Smooth muscle cell (in vitro differentiated cells): Measurements from ENCODE around the gene CEND1. TPM values are rescaled to one million over a fixed set of nuclear protein-coding genes. Genes with fewer than 3 reads are reported as not detected.

Source experiments
- DNase-seq: peaks from one replicate; lab custom pipeline; 2025; ENCODE audit not compliant: unreplicated experiment; lab: John Stamatoyannopoulos, UW
- H2AFZ ChIP-seq: fragments of 200-600 bp; sonication (generic); 2 replicates; pipeline ENCODE4 v1.6.0; 2016; ENCODE audit warnings: antibody characterized with exemption, low read depth, mild to moderate bottlenecking
- H3F3A ChIP-seq: fragments of 200-600 bp; sonication (generic); 2 replicates; pipeline ENCODE4 v1.6.0; 2017; ENCODE audit warnings: antibody characterized with exemption, low read depth
- H3K27ac ChIP-seq: fragments of 200-600 bp; sonication (generic); 2 replicates; pipeline ENCODE4 v1.5.1; 2016; ENCODE audit warnings: low read depth, mild to moderate bottlenecking
- H3K27me3 ChIP-seq: fragments of 200-600 bp; sonication (generic); 2 replicates; pipeline ENCODE4 v1.6.1; 2016; ENCODE audit warnings: low read depth, mild to moderate bottlenecking
- H3K36me3 ChIP-seq: fragments of 200-600 bp; sonication (generic); 2 replicates; pipeline ENCODE4 v1.5.1; 2016; ENCODE audit warnings: low read depth
- H3K4me1 ChIP-seq: fragments of 200-600 bp; sonication (generic); 2 replicates; pipeline ENCODE4 v1.5.1; 2016; ENCODE audit warnings: low read depth
- H3K4me2 ChIP-seq: fragments of 200-600 bp; sonication (generic); 2 replicates; pipeline ENCODE4 v1.6.0; 2016; ENCODE audit warnings: mild to moderate bottlenecking
- H3K4me3 ChIP-seq: fragments of 200-600 bp; sonication (generic); 2 replicates; pipeline ENCODE4 v1.5.1; 2016; ENCODE audit warnings: mild to moderate bottlenecking
- H3K79me2 ChIP-seq: fragments of 200-600 bp; sonication (generic); 2 replicates; pipeline ENCODE4 v1.6.0; 2016; ENCODE audit warnings: low read depth, mild to moderate bottlenecking
- H3K9ac ChIP-seq: fragments of 200-600 bp; sonication (generic); 2 replicates; pipeline ENCODE4 v1.6.0; 2016; ENCODE audit warnings: low read depth
- H3K9me3 ChIP-seq: fragments of 200-600 bp; sonication (generic); replicated peaks from 2 replicates; pipeline ENCODE4 v1.5.1; 2016; ENCODE audit warnings: low read depth
- H4K20me1 ChIP-seq: fragments of 200-600 bp; sonication (generic); 2 replicates; pipeline ENCODE4 v1.6.0; 2016; ENCODE audit warnings: low read depth
- CTCF ChIP-seq: fragments of 200-600 bp; sonication (generic); IDR thresholded peaks from 2 replicates; pipeline ENCODE4 v1.5.1; 2017; ENCODE audit warnings: borderline replicate concordance, mild to moderate bottlenecking, antibody characterized with exemption; ENCODE audit not compliant: insufficient read depth, poor library complexity, severe bottlenecking
- WGBS: methylation state at CpG from one replicate; pipeline ENCODE4 v1.1.7; 2016; ENCODE audit warnings: low lambda C conversion rate; 5-methylcytosine and 5-hydroxymethylcytosine counted together
- polyA plus RNA-seq: library from polyadenylated mRNA; unstranded; fragments of >200 nt; fragmentation: Nextera tagmentation; extraction: Ambion mirVana; gene quantifications from 2 replicates; pipeline ENCODE4 v1.2.1, GENCODE V29; 2016
- total RNA-seq: library from RNA; depleted of rRNA; stranded (reverse); fragments of >200 nt; gene quantifications from 2 replicates; pipeline ENCODE4 v1.2.3, GENCODE V29; 2014

CEND1 gene
- total and polyA plus RNA-seq, 2 experiments from 2014 or later, result 0.13 TPM; not detected in 1

- Histone ChIP-seq H3K4me2 (no peak overlapping the region), H3K4me3 (no peak overlapping the region), H3K9me3 (no peaks in the 10 kb centered on the region), H3K36me3 (no peaks in the 10 kb centered on the region), H3K4me1 (peaks cover 11% of the 10 kb centered on the region), H3K27ac (no peak overlapping the region), H2AFZ (no peak overlapping the region), H4K20me1 (peaks cover 35% of the 10 kb centered on the region), H3K27me3 (no peaks in the 10 kb centered on the region), H3F3A (peaks cover 11% of the 10 kb centered on the region), H3K79me2 (peaks cover 26% of the 10 kb centered on the region), H3K9ac (no peak overlapping the region)
- TF ChIP-seq CTCF, result no peak
- WGBS, result 95% methylated on average over 9 of the region's 9 CpGs
- DNase-seq, result no peak
Measured at GRCh38 chr11:813456-814096, 23.7 kb upstream of the CEND1 start.

GRCh38 chr11:813072-813455 lies 23.2 kb upstream of the CEND1 start:
- Histone ChIP-seq H3K4me3 (no peak overlapping the region), H3K9me3 (no peaks in the 10 kb centered on the region), H3K9ac (no peak overlapping the region), H3F3A (peaks cover 11% of the 10 kb centered on the region), H3K4me2 (no peak overlapping the region), H3K36me3 (no peaks in the 10 kb centered on the region), H3K79me2 (peaks cover 31% of the 10 kb centered on the region), H2AFZ (no peak overlapping the region), H3K27me3 (no peaks in the 10 kb centered on the region), H4K20me1 (peaks cover 35% of the 10 kb centered on the region), H3K4me1 (peaks cover 15% of the 10 kb centered on the region), H3K27ac (no peak overlapping the region)
- WGBS, result 100% methylated on average over 6 of the region's 6 CpGs
- DNase-seq, result no peak
- no peak for TF ChIP-seq CTCF

- Histone ChIP-seq H2AFZ (no peak overlapping the region), H4K20me1 (peaks cover 35% of the 10 kb centered on the region), H3F3A (peaks cover 11% of the 10 kb centered on the region), H3K79me2 (peaks cover 38% of the 10 kb centered on the region), H3K4me3 (no peak overlapping the region), H3K4me2 (no peak overlapping the region), H3K27me3 (no peaks in the 10 kb centered on the region), H3K9me3 (no peaks in the 10 kb centered on the region), H3K4me1 (peaks cover 15% of the 10 kb centered on the region), H3K36me3 (no peaks in the 10 kb centered on the region), H3K9ac (no peak overlapping the region), H3K27ac (no peak overlapping the region)
- DNase-seq, result no peak
- no peak for TF ChIP-seq CTCF
- WGBS, result 95% methylated on average over 3 of the region's 3 CpGs
Measured at GRCh38 chr11:812390-812789, 22.5 kb upstream of the CEND1 start.
